GM12872 (cell line): ENCODE measurements around the gene MED25.

ENCODE experiments used
- CTCF ChIP-seq: IDR thresholded peaks from 3 replicates; pipeline ENCODE4 v1.5.1; 2011; ENCODE audit warnings: low read depth, mild to moderate bottlenecking, low read length, moderate library complexity; ENCODE audit not compliant: insufficient read depth

MED25 gene

GRCh38 chr19:49857061-49857837, 39.2 kb downstream of the MED25 start:
- TF ChIP-seq CTCF = no peak

- TF ChIP-seq CTCF = no peak
These were observed 39.7 kb downstream of the MED25 start for GRCh38 chr19:49857838-49858087.

GRCh38 chr19:49858088-49858985, 40.2 kb downstream of the MED25 start:
- no peak for TF ChIP-seq CTCF

GRCh38 chr19:49859682-49860335, 41.7 kb downstream of the MED25 start:
- no peak for TF ChIP-seq CTCF

- no peak for TF ChIP-seq CTCF
These were observed 42.4 kb downstream of the MED25 start for GRCh38 chr19:49860336-49861102.

- no peak for TF ChIP-seq CTCF
These were observed 43.0 kb downstream of the MED25 start for GRCh38 chr19:49861107-49861506.
